HG03565 (cell line): Measurements from ENCODE around the gene ACRBP.
A peak's percentile ranks its signal among the peaks of the same experiment; 100 is the strongest.

Experiments
- ATAC-seq: cut with Tn5 transposase; IDR thresholded peaks from one replicate; pipeline ENCODE4 v1.9.1; 2021; ENCODE audit warnings: mild to moderate bottlenecking, moderate library complexity; ENCODE audit not compliant: unreplicated experiment

The ACRBP gene

GRCh38 chr12:6647083-6647604 is at the start of gene ACRBP:
Gene ACRBP (minus strand): TSS chr12:6647432. CDS start chr12:6647366, 66 bp downstream.
- ATAC-seq = no peak

GRCh38 chr12:6695313-6696045 is 48.2 kb upstream of the ACRBP start:
- ATAC-seq = no peak

GRCh38 chr12:6694701-6695100 is 47.5 kb upstream of the ACRBP start:
- ATAC-seq = no peak

GRCh38 chr12:6693832-6694355 is 46.7 kb upstream of the ACRBP start:
- ATAC-seq = no peak

GRCh38 chr12:6692888-6693287 is 45.7 kb upstream of the ACRBP start:
- ATAC-seq = no peak

GRCh38 chr12:6691473-6691872 is 44.2 kb upstream of the ACRBP start:
- ATAC-seq = no peak

GRCh38 chr12:6688999-6689882 is 42.0 kb upstream of the ACRBP start, which contains the start of gene ZNF384:
Gene ZNF384 (minus strand): TSS chr12:6689375. CDS start chr12:6679520, 9,855 bp downstream.
- ATAC-seq = peak; percentile 76

GRCh38 chr12:6688543-6688998 is 41.3 kb upstream of the ACRBP start:
- no peak for ATAC-seq

GRCh38 chr12:6685814-6686213 is 38.6 kb upstream of the ACRBP start:
- ATAC-seq = no peak

GRCh38 chr12:6684609-6685008 is 37.4 kb upstream of the ACRBP start:
- no peak for ATAC-seq

- ATAC-seq = no peak
Measured at GRCh38 chr12:6676962-6677361, 29.7 kb upstream of the ACRBP start.

GRCh38 chr12:6672143-6672542 is 24.9 kb upstream of the ACRBP start:
- no peak for ATAC-seq

- ATAC-seq = no peak
Measured at GRCh38 chr12:6667559-6668210, 20.5 kb upstream of the ACRBP start.

GRCh38 chr12:6666211-6666610 is 19.0 kb upstream of the ACRBP start:
- no peak for ATAC-seq

- no peak for ATAC-seq
Measured at GRCh38 chr12:6664902-6665301, 17.7 kb upstream of the ACRBP start.

- ATAC-seq = peak; percentile 84
Measured at GRCh38 chr12:6662906-6663742, 15.9 kb upstream of the ACRBP start, which contains the start of gene ING4. Gene ING4 (minus strand): TSS chr12:6663119. CDS start chr12:6663101, 18 bp downstream.

- peak; percentile 12 for ATAC-seq
Measured at GRCh38 chr12:6662602-6662905, 15.3 kb upstream of the ACRBP start.

GRCh38 chr12:6653987-6654386 is 6.8 kb upstream of the ACRBP start:
- no peak for ATAC-seq

GRCh38 chr12:6653342-6653741 is 6.1 kb upstream of the ACRBP start:
- ATAC-seq = no peak

GRCh38 chr12:6652391-6652790 is 5.2 kb upstream of the ACRBP start:
- no peak for ATAC-seq
